Mesothelial cell of epicardium (in vitro differentiated cells): ENCODE measurements around the gene DEFB131B. TPM values are rescaled to one million over a fixed set of nuclear protein-coding genes. Genes with fewer than 3 reads are reported as not detected.

Source experiments
- DNase-seq, 2 experiments: peaks; one replicate each; pipeline ENCODE4 v3.0.0; 2021; ENCODE audit warnings: low spot score in 2 of 2; ENCODE audit not compliant: unreplicated experiment in 2 of 2
- H3K27ac Mint-ChIP-seq: 2 replicates; pipeline ENCODE4 v1.8.0; 2021; ENCODE audit warnings: mixed read lengths
- H3K27me3 Mint-ChIP-seq: 2 replicates; pipeline ENCODE4 v1.8.0; 2021; ENCODE audit warnings: low read depth, mixed read lengths
- H3K36me3 Mint-ChIP-seq: 2 replicates; pipeline ENCODE4 v1.8.0; 2021; ENCODE audit warnings: mixed read lengths
- H3K4me1 Mint-ChIP-seq: 2 replicates; pipeline ENCODE4 v1.8.0; 2021; ENCODE audit warnings: mixed read lengths
- H3K4me3 Mint-ChIP-seq: 2 replicates; pipeline ENCODE4 v1.8.0; 2021; ENCODE audit warnings: mild to moderate bottlenecking, moderate library complexity, mixed read lengths
- H3K9me3 Mint-ChIP-seq: 2 replicates; pipeline ENCODE4 v1.8.0; 2021; ENCODE audit warnings: mixed read lengths
- CTCF ChIP-seq: fragments of 200-600 bp; sonication (generic); IDR thresholded peaks from one replicate; pipeline ENCODE4 v1.5.0; 2021; ENCODE audit warnings: antibody characterized with exemption; ENCODE audit not compliant: unreplicated experiment
- total RNA-seq: library from RNA; stranded (reverse); gene quantifications from 3 replicates; pipeline ENCODE4 v1.2.1, GENCODE V29; 2021

Gene DEFB131B
- total RNA-seq, 1 donor from 2014 or later: not detected

GRCh38 chr11:71929491-71929890 is 51.2 kb downstream of the DEFB131B start:
- TF ChIP-seq CTCF: no peak
- Mint-ChIP-seq H3K27me3 (no peaks in the 10 kb centered on the region), H3K4me1 (peaks cover 26% of the 10 kb centered on the region), H3K9me3 (no peaks in the 10 kb centered on the region), H3K27ac (peak overlapping the region; percentile 97), H3K36me3 (peaks cover 3% of the 10 kb centered on the region), H3K4me3 (peak overlapping the region; percentile 93)
- no peak for DNase-seq

GRCh38 chr11:71930556-71931244 is 52.4 kb downstream of the DEFB131B start:
- Mint-ChIP-seq H3K27ac (no peak overlapping the region), H3K9me3 (no peaks in the 10 kb centered on the region), H3K27me3 (no peaks in the 10 kb centered on the region), H3K4me3 (peak overlapping the region; percentile 93), H3K36me3 (peaks cover 3% of the 10 kb centered on the region), H3K4me1 (peaks cover 26% of the 10 kb centered on the region)
- no peak for TF ChIP-seq CTCF
- no peak for DNase-seq

GRCh38 chr11:71931245-71931602 is 53.0 kb downstream of the DEFB131B start:
- H3K27ac Mint-ChIP-seq: no peak overlapping the region
- peaks cover 26% of the 10 kb centered on the region for H3K4me1 Mint-ChIP-seq
- TF ChIP-seq CTCF: no peak

GRCh38 chr11:71933141-71933933 is 55.1 kb downstream of the DEFB131B start:
- H3K4me1 Mint-ChIP-seq: peaks cover 17% of the 10 kb centered on the region
- H3K27ac Mint-ChIP-seq: no peak overlapping the region
- no peak overlapping the region for H3K4me3 Mint-ChIP-seq
- TF ChIP-seq CTCF: no peak
- H3K27me3 Mint-ChIP-seq: no peaks in the 10 kb centered on the region
- no peaks in the 10 kb centered on the region for H3K36me3 Mint-ChIP-seq
- no peak for DNase-seq
- no peaks in the 10 kb centered on the region for H3K9me3 Mint-ChIP-seq

More at GRCh38 chr11:71931245-71931602, 53.0 kb downstream of the DEFB131B start:
- no peak overlapping the region for H3K4me3 Mint-ChIP-seq
- no peak for DNase-seq
- H3K27me3 Mint-ChIP-seq: no peaks in the 10 kb centered on the region
- H3K36me3 Mint-ChIP-seq: peaks cover 2% of the 10 kb centered on the region
- no peaks in the 10 kb centered on the region for H3K9me3 Mint-ChIP-seq

Other genes with a start within 250 kb of the DEFB131B start
- not detected in 3 replicates for gene DEFB108B, start 45.3 kb upstream of the DEFB131B start, total RNA-seq
- gene XNDC1N, start 50.1 kb downstream of the DEFB131B start, total RNA-seq: 14.3 to 16.8 TPM (median 14.6 TPM) in 3 replicates
- gene RNF121, start 50.6 kb downstream of the DEFB131B start, total RNA-seq: 48.3 to 55.4 TPM (median 52.2 TPM) in 3 replicates
- gene IL18BP, start 120.5 kb downstream of the DEFB131B start, total RNA-seq: 18.4 to 20.9 TPM (median 18.6 TPM) in 3 replicates
- 317 to 334 TPM (median 327 TPM) in 3 replicates for gene NUMA1, start 202.1 kb downstream of the DEFB131B start, total RNA-seq
- gene LRRC51, start 202.4 kb downstream of the DEFB131B start, total RNA-seq: 3.0 to 5.2 TPM (median 4.3 TPM) in 3 replicates
- gene LAMTOR1, start 224.8 kb downstream of the DEFB131B start, total RNA-seq: 69.1 to 76.5 TPM (median 74.2 TPM) in 3 replicates
- gene TOMT, start 227.5 kb downstream of the DEFB131B start, total RNA-seq: not detected in 3 replicates
- 39.3 to 39.5 TPM (median 39.4 TPM) in 3 replicates for gene ANAPC15, start 234.2 kb downstream of the DEFB131B start, total RNA-seq